Measurements from ENCODE around the gene TEX2.
"Not testable (repeated sequence)": the region's sequence is repeated elsewhere in the genome, so short reads cannot be mapped to it uniquely, and the experiment has no call there.

TEX2 gene

DNA sequence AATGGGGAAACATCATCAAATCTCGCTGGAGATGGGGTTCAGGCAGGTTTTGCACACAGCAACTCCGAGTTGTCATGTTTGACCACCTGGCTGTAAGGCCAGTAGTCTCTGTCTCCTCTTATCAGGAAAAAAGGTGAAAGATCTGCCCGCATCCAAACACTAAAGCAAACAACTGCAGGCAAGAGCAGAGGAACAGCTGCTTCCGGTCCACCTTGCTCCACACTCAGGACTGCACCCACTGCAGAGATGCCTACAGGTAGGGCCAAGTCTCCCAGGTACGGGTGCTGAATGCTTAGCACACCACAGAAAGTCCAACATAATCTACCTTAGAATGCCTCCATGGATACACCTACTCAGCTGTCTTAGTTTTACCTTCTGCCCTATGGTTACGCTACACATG lies 7.3 kb downstream of the TEX2 start:
- Mint-ChIP-seq H3K27me3 (no peaks in the 10 kb centered on the region), H3K9me3 (ENCODE audit: low read depth) (no peaks in the 10 kb centered on the region), H3K27ac (no peak overlapping the region), H3K4me1 (ENCODE audit: low read depth) (peaks cover 29% of the 10 kb centered on the region), H3K4me3 (no peak overlapping the region), H3K36me3 (peaks cover 3% of the 10 kb centered on the region)

DNA sequence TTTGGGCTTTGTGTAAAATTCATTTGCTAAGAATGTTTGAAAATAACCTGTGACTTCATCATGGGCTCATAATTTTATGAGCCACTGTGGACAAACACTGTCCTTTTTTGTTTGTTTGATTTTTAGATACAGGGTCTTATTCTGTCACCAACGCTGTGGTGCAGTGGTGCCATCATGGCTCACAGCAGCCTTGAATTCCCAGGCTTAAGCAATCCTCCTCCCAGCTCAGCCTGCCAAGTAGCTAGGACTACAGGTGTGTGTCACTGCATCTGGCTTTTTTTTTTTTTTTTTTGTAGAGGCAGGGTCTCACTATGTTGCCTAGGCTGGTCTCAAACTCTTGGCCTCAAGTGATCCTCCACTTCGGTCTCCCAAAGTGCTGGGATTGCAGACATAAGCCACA lies 8.3 kb downstream of the TEX2 start:
- Mint-ChIP-seq H3K9me3 (ENCODE audit: low read depth) (no peaks in the 10 kb centered on the region), H3K4me1 (ENCODE audit: low read depth) (peaks cover 20% of the 10 kb centered on the region), H3K36me3 (peaks cover 3% of the 10 kb centered on the region), H3K27ac (no peak overlapping the region), H3K27me3 (no peaks in the 10 kb centered on the region), H3K4me3 (no peak overlapping the region)

DNA sequence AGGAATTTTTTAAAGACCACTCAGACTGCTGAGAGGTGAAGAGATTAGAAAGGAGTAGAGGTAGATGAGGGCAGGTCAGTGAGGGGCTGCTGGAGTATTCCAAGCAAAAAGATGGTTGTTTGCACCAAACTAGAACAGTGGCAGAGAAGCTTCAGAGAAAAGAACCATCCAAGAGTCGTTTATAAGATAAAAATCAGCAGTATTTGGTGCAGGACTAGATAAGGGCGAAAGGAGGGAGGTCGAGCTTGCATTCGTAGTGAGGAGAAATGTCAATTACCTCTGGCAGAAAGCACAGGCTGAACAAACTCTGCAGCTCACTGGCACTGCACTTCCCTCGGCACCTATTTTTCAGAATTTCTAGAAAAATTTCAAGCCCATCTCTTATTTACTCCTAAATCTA lies 9.6 kb downstream of the TEX2 start:
- H3K27ac Mint-ChIP-seq: no peak overlapping the region
- peaks cover 3% of the 10 kb centered on the region for H3K36me3 Mint-ChIP-seq
- no peak overlapping the region for H3K4me3 Mint-ChIP-seq
- H3K9me3 Mint-ChIP-seq (ENCODE audit: low read depth): no peaks in the 10 kb centered on the region
- peaks cover 22% of the 10 kb centered on the region for H3K4me1 Mint-ChIP-seq (ENCODE audit: low read depth)
- H3K27me3 Mint-ChIP-seq: no peaks in the 10 kb centered on the region

DNA sequence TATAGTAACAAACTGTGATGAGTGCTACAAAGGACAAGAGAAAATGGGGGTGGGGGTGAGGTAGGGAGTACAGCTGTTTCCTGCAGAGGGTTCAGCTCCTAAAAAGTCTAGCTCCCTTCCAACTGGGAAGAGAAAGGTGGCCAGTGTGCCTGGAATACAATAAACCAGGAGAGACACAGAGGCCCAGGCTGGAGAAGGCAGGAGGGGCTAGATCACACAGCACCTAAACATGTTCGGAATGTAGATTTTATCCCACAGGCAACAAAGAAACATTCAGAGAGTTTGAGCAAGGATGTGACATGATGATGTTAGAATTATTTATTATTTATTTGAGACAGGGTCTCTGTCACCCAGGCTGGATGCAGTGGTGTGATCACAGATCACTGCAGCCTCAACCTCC lies 10.2 kb downstream of the TEX2 start:
- Mint-ChIP-seq H3K27me3 (no peaks in the 10 kb centered on the region), H3K9me3 (ENCODE audit: low read depth) (no peaks in the 10 kb centered on the region), H3K36me3 (peaks cover 5% of the 10 kb centered on the region), H3K4me3 (no peak overlapping the region), H3K4me1 (ENCODE audit: low read depth) (peaks cover 24% of the 10 kb centered on the region), H3K27ac (no peak overlapping the region)

DNA sequence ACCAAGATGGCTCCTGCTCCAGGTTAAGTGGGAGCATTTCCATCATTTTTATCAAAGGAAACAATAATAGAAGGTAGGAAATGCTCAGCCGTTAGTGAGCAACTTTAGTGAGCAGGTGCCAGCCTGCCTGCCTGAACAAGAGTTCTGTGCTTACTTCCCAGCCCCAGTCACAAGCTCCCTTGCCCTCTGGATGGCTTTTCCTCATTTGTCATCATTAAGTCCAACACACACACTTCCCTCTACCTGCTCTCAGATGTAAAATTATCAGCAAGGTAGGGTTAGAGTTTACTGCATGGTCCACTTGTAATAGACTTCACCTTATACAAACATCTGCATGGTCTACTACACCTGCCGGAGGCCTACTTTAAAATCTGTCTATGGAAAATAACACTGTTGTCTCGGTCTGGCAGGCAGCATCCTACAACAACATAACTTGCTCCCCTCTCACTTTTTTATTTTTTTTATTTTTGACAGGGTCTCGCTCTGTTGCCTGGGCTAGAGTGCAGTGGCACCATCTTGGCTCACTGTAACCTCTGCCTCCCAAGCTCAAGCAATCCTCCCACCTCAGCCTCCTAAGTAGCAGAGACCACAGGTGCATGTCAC lies 12.7 kb downstream of the TEX2 start:
- Mint-ChIP-seq H3K9me3 (ENCODE audit: low read depth) (no peaks in the 10 kb centered on the region), H3K27ac (no peak overlapping the region), H3K36me3 (peaks cover 6% of the 10 kb centered on the region), H3K27me3 (no peaks in the 10 kb centered on the region), H3K4me3 (no peak overlapping the region), H3K4me1 (ENCODE audit: low read depth) (peaks cover 20% of the 10 kb centered on the region)

DNA sequence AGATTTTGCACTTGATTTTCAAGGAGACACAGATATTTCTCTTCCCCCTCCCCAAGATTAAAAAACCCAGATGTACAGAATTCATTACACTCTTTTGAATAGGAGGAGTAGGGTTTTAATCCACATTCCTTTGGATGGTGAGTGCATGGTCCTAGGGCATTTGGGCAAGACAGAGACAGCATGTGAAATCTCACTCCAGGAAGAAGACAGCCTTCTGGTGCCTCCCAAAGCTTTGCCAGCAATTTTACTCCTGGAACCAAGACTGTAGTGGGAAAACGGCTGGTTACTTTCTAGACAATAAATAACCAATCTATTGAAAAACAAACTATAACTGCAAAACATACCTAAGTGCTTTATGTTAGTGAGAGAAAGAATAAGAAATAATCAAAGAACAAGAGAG lies 15.2 kb downstream of the TEX2 start:
- H3K4me1 Mint-ChIP-seq (ENCODE audit: low read depth): peaks cover 28% of the 10 kb centered on the region
- no peaks in the 10 kb centered on the region for H3K9me3 Mint-ChIP-seq (ENCODE audit: low read depth)
- no peaks in the 10 kb centered on the region for H3K27me3 Mint-ChIP-seq
- H3K27ac Mint-ChIP-seq: no peak overlapping the region
- no peak overlapping the region for H3K4me3 Mint-ChIP-seq
- peaks cover 6% of the 10 kb centered on the region for H3K36me3 Mint-ChIP-seq

DNA sequence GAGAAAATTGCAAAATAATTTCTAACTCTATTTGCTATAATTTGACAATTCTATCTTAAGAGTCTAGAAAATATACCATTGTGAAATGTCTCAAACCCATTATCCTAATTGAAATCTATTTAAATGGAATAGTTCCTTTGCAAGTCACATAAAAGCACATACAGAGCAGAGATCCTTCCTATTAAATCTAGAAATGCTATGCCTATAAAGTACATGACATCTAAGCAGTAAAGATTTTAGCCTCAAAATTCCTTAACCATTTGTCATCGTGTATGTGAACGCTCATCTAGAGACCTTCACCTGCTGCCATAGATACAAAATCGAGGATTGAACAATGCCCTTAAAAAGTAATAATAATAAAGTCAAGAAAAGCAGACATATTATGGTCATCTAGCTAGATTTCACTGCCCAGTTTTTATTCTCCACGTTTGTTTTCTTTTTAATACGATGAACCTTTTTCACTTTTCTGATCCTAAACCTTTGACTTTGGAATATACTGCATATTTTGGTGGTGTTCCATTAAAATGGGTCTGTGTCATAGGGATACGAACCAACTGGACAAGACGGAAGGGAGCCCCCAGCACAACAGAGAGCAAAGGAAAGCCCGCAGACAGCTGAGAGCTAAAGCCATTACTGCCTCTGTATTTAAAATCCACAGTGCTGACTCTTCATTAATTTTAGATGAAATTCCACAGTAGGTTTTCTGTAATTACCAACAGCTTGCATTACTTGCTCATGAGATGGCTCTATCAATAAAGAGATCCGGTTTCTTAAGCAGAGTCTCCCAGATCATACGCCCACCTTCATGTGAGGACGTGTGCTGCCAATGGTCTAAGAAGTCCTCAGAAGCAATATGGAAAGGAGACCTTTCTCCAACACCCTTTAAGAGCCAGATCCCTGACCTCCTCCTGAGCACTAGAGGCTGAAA lies 17.6 kb downstream of the TEX2 start:
- Mint-ChIP-seq H3K4me3 (no peak overlapping the region), H3K27ac (no peak overlapping the region), H3K27me3 (no peaks in the 10 kb centered on the region), H3K4me1 (ENCODE audit: low read depth) (peaks cover 30% of the 10 kb centered on the region), H3K9me3 (ENCODE audit: low read depth) (no peaks in the 10 kb centered on the region), H3K36me3 (peaks cover 5% of the 10 kb centered on the region)

DNA sequence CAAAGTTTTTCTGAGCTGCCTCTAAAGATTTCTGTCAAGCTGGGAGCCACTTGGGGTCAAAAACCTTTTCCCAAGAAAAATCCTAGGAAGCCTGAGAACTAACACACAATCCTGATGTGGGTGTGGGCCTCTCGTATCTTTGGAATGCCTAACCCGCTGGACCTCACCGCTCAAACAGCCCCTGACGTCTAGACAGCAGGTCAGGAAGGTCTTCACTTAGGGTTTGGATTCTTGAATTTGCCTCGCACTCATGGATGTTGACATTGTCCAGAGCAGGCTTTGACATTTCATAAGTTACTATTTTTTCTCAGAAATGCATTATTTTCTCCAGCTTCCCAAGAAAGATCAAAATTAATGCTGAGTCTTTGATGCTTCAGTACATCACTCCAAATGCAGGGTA lies 18.9 kb downstream of the TEX2 start:
- no peak overlapping the region for H3K4me3 Mint-ChIP-seq
- H3K27ac Mint-ChIP-seq: no peak overlapping the region
- H3K9me3 Mint-ChIP-seq (ENCODE audit: low read depth): no peaks in the 10 kb centered on the region
- peaks cover 37% of the 10 kb centered on the region for H3K4me1 Mint-ChIP-seq (ENCODE audit: low read depth)
- peaks cover 6% of the 10 kb centered on the region for H3K36me3 Mint-ChIP-seq
- no peaks in the 10 kb centered on the region for H3K27me3 Mint-ChIP-seq

DNA sequence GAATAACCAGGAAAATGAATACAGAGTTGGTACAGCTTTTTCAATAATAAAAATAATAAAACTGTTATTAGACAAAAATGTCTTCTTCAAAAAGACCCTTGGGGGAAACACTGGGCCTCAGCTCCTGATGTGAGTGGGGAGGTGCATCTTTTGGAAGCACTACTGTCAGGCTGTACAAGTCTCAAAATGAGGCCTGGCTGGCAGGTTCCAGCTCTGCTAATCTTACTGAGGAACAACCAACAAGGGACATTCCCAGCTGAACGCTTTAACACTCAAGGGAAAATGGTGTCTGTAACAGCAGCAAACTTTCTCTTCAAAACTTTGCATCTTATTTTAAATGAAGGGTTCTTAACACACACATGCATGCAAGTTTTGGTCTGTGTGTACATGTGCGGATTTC lies 19.7 kb downstream of the TEX2 start:
- no peak overlapping the region for H3K4me3 Mint-ChIP-seq
- no peak overlapping the region for H3K27ac Mint-ChIP-seq
- H3K36me3 Mint-ChIP-seq: peaks cover 6% of the 10 kb centered on the region
- no peaks in the 10 kb centered on the region for H3K27me3 Mint-ChIP-seq
- H3K4me1 Mint-ChIP-seq (ENCODE audit: low read depth): peaks cover 42% of the 10 kb centered on the region
- H3K9me3 Mint-ChIP-seq (ENCODE audit: low read depth): no peaks in the 10 kb centered on the region

DNA sequence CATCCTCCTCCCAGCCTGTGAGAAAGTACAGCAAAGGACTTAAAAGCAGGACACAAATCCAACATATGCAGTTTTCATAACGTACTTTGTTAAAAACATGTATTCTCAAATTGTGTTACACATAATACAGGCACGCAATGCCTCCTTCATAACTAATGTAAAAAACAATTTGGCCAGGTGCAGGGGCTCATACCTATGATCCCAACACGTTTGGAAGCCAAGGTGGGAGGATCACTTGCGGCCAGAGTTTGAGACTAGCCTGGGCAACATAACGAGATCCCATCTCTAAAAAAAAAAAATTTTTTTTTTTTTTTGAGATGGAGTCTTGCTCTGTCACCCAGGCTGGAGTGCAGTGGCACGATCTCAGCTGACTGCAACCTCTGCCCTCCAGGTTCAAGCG lies 20.4 kb downstream of the TEX2 start:
- H3K36me3 Mint-ChIP-seq: peaks cover 4% of the 10 kb centered on the region

DNA sequence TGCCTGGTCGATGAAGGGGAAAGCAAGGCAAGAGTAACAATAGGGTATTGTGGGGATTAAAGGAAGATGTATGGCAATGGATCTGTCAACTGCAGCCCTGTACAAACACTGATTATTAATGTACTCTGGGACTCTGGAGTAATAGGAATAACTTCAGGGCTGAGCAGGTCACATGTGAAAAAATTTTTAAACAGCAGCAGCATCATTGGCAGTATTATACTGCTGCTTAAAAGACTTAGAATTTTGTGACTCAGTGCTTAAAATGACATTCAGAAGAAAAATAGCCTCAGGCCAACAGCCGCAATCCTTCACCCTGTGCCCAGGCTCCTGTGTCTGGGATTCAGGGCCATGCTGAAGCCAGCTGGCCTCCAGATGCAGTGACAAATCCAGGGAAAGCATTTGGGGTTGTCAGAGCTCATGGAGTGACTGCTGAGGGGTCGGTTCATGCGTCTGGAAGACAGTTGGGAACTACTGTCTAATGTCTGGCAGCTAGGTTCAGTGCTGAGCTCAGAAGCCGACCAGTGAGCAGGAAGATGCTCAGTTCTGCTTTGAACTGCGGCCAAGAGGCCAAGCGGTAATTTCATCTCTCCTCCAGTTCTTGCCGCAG lies 22.2 kb downstream of the TEX2 start:
- Mint-ChIP-seq H3K36me3 (peaks cover 9% of the 10 kb centered on the region), H3K27ac (no peak overlapping the region), H3K27me3 (no peaks in the 10 kb centered on the region)

More for the DNA sequence above, 20.4 kb downstream of the TEX2 start:
- H3K27me3 Mint-ChIP-seq: no peaks in the 10 kb centered on the region
- no peak overlapping the region for H3K4me3 Mint-ChIP-seq
- H3K9me3 Mint-ChIP-seq (ENCODE audit: low read depth): no peaks in the 10 kb centered on the region
- H3K27ac Mint-ChIP-seq: no peak overlapping the region
- H3K4me1 Mint-ChIP-seq (ENCODE audit: low read depth): peaks cover 43% of the 10 kb centered on the region

DNA sequence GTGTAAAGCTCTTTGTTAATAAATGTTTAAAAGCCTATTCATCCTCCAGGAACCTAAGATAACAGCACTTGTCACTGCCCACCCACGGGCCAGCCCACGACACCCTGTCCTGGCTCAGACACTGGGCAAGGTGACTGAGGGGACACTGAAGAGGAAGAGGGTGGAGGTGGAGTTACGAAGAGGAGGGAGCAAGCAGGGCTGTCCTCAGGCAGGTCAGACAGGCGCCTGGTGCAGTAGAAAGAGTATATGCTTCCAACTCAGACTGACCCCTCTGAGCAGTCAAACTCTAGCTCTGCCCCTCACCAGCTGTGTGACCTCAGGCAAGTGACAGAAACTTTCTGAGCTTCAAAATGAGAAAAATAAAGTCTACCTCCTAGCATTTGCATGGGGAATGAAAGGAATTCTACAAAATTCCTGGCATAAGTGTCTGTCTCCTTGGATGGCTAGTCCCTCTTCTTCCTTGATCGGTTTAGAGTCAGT lies 22.8 kb downstream of the TEX2 start:
- peaks cover 53% of the 10 kb centered on the region for H3K4me1 Mint-ChIP-seq (ENCODE audit: low read depth)
- H3K27ac Mint-ChIP-seq: no peak overlapping the region
- no peaks in the 10 kb centered on the region for H3K9me3 Mint-ChIP-seq (ENCODE audit: low read depth)
- H3K4me3 Mint-ChIP-seq: no peak overlapping the region
- peaks cover 9% of the 10 kb centered on the region for H3K36me3 Mint-ChIP-seq
- no peaks in the 10 kb centered on the region for H3K27me3 Mint-ChIP-seq

More for the DNA sequence above, 22.2 kb downstream of the TEX2 start:
- Mint-ChIP-seq H3K4me1 (ENCODE audit: low read depth) (peaks cover 53% of the 10 kb centered on the region), H3K4me3 (no peak overlapping the region), H3K9me3 (ENCODE audit: low read depth) (no peaks in the 10 kb centered on the region)

DNA sequence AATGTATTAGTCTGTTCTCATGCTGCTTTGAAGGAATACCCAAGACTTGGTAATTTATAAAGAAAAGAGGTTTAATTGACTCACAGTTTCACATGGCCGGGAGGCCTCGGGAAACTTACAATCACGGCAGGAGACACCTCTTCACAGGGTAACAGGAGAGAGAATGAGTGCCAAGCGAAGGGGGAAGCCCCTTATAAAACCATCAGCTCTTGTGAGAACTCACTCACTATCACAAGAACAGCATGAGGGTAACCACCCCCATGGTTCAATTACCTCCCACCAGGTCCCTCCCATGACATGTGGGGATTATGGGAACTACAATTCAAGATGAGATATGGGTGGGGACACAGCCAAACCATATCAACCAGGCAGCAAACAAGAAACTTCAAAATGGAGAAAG lies 24.6 kb downstream of the TEX2 start:
- peak overlapping the region; percentile 41 for H3K27ac Mint-ChIP-seq
- peaks cover 11% of the 10 kb centered on the region for H3K36me3 Mint-ChIP-seq
- peak overlapping the region; percentile 59 for H3K4me3 Mint-ChIP-seq
- not testable (repeated sequence) for H3K27me3 Mint-ChIP-seq; H3K9me3 Mint-ChIP-seq (ENCODE audit: low read depth)
- H3K4me1 Mint-ChIP-seq (ENCODE audit: low read depth): peaks cover 42% of the 10 kb centered on the region

DNA sequence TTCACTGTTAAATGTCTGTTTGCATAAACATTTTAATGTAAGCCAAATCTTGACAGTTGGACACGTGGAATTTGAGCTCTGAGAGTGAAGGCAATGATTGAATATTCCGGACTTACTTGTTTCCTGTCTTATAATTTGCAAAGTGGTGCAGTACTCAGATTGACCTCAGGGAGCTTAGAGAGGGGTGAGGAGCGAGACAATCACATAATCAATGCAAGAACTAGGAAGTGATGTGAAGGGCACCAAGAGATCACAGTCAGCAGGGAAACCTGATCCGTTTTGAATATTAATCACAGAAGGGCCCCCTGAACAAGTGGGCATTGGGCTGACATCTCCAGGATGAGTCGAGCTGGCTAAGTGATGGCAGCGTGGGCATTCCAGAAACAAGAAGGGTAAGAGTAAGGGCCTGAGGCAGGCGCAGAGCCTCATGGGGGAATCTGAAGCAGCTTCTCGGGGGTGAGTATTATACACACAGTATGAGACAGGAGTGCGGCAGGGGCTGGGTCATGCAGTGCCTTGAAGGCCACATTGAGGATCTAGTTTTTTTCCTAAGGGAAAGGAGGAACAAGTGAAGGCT lies 26.1 kb downstream of the TEX2 start:
- Mint-ChIP-seq H3K36me3 (peaks cover 11% of the 10 kb centered on the region), H3K4me1 (ENCODE audit: low read depth) (peaks cover 40% of the 10 kb centered on the region), H3K9me3 (ENCODE audit: low read depth) (no peaks in the 10 kb centered on the region), H3K27ac (no peak overlapping the region), H3K27me3 (no peaks in the 10 kb centered on the region), H3K4me3 (no peak overlapping the region)

DNA sequence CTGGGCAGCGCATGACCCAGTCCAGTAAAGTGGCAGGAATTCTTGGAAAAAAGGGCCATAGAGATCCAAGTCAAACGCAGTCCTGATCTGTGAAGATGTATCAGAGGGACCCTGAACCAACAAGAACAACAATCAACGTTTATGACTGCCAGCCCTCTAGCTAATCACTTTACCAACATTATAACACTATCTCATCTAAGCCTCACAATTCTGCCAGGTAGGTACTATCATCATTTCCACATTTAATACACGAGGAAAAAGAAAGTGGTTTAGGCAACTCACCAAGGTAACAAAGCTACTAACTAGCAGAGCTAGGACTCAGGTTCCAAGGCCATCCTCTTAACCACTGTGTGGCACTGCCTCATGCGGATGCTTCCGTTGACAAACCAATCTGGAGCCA lies 28.1 kb downstream of the TEX2 start:
- H3K36me3 Mint-ChIP-seq: peaks cover 10% of the 10 kb centered on the region
- H3K27ac Mint-ChIP-seq: no peak overlapping the region
- H3K4me1 Mint-ChIP-seq (ENCODE audit: low read depth): peaks cover 31% of the 10 kb centered on the region
- no peaks in the 10 kb centered on the region for H3K9me3 Mint-ChIP-seq (ENCODE audit: low read depth)
- no peaks in the 10 kb centered on the region for H3K27me3 Mint-ChIP-seq
- no peak overlapping the region for H3K4me3 Mint-ChIP-seq

All from activated naive CD8-positive, alpha-beta T cell (primary cell).